ENCODE data around the gene CDH15. TPM values are rescaled to one million over a fixed set of nuclear protein-coding genes. Genes with fewer than 3 reads are reported as not detected.

The CDH15 gene
- total RNA-seq, 1 experiment from 2014 or later, result 0.46 TPM

- TF ChIP-seq ZNF512 (CRISPR knock-in tag; IDR thresholded peaks at IDR 0.05; ENCODE audit: borderline replicate concordance) (0 out of 2 replicates have a peak, but pooled peaks have one; percentile 32), JAZF1 (CRISPR knock-in tag; IDR thresholded peaks at IDR 0.05) (no peak), NFATC4 (CRISPR knock-in tag; IDR thresholded peaks at IDR 0.05) (no peak), SOX15 (CRISPR knock-in tag; IDR thresholded peaks at IDR 0.05) (no peak), NR3C1 (CRISPR knock-in tag; conservative IDR thresholded peaks at IDR 0.05; ENCODE audit: low read depth) (no peak), ELF4 (CRISPR knock-in tag; IDR thresholded peaks at IDR 0.05; ENCODE audit: low read depth) (no peak), KAT7 (CRISPR knock-in tag; IDR thresholded peaks at IDR 0.05; ENCODE audit: borderline replicate concordance) (no peak), ETV6 (CRISPR knock-in tag; IDR thresholded peaks at IDR 0.05) (peak; percentile 88; the same call in 1 of the 2 replicates), E2F1 (CRISPR knock-in tag; IDR thresholded peaks at IDR 0.05) (no peak), ATF1 (CRISPR knock-in tag; IDR thresholded peaks at IDR 0.05) (no peak), MYBL2 (CRISPR knock-in tag; IDR thresholded peaks at IDR 0.05) (no peak; the same call in 1 of the 2 replicates), RELA (CRISPR knock-in tag; IDR thresholded peaks at IDR 0.05; ENCODE audit: borderline replicate concordance) (no peak), JUN (CRISPR knock-in tag; IDR thresholded peaks at IDR 0.05) (no peak), FOXP4 (CRISPR knock-in tag; IDR thresholded peaks at IDR 0.05) (no peak), E2F5 (CRISPR knock-in tag; IDR thresholded peaks at IDR 0.05) (no peak), ZNF532 (CRISPR knock-in tag; IDR thresholded peaks at IDR 0.05; ENCODE audit: borderline replicate concordance) (no peak), ZBTB43 (CRISPR knock-in tag; IDR thresholded peaks at IDR 0.05) (peak; percentile 51; the same call in 1 of the 2 replicates), TCF7 (CRISPR knock-in tag; IDR thresholded peaks at IDR 0.05; ENCODE audit: low read depth) (no peak), AFF4 (CRISPR knock-in tag; IDR thresholded peaks at IDR 0.05; ENCODE audit: borderline replicate concordance) (no peak), RORB (CRISPR knock-in tag; IDR thresholded peaks at IDR 0.05) (no peak), TEAD4 (CRISPR knock-in tag; IDR thresholded peaks at IDR 0.05) (no peak)
Measured at GRCh38 chr16:89241187-89242007, 69.8 kb downstream of the CDH15 start (continued).

Data from WTC11 (cell line).